ENCODE measurements around the gene TRPV2. TPM values are rescaled to one million over a fixed set of nuclear protein-coding genes. Genes with fewer than 3 reads are reported as not detected.
A peak's percentile ranks its signal among the peaks of the same experiment; 100 is the strongest.

The TRPV2 gene
- total RNA-seq, 4 donors from 2014 or later = 3.2 to 12.5 (median 6.5) TPM

DNA sequence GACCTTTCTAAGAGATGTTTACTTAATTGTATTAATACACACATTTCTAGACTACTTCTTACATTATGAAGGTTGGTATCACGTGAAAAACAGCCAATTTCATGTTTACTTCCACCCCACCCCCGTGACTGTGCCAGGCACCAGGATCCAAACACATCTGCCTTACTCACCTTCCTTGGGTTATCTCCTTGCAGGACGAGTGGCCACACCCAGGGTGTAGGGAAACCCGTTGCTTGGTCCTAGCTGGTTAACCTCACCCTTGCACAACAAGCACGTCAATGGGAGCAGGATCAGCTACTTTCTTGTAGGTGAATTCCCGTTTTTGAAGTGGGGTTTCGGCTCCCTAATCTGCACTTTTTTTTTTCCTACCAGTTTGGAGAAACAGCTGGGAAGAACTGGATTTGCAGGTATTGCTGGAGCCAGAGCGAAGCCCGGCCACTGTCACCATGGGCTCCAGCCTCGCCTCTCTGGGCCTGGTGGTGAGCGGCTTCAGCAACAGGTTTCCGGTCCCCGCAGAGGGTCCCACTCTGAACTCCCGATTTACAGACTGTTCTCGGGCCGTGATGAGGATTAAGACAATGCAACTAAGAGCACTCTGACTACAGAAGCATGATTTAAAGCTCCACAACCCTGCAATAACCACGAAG is 36.6 kb upstream of the TRPV2 start:
- intact Hi-C loops (cut with DNase I) = no loop called here
- peak overlapping the region in 1 of 3 donors; percentile 100 for H3K27ac ChIP-seq
- H3K4me1 ChIP-seq = peaks cover 14 to 19% of the 10 kb centered on the region in 2 donors
- no peak for DNase-seq
- 74 to 83% methylated on average over 17 of the region's 17 CpGs for WGBS, 2 donors
- H3K9me3 ChIP-seq = no peaks in the 10 kb centered on the region
- no peak for TF ChIP-seq POLR2A (IDR thresholded peaks at IDR 0.05)
- H3K27me3 ChIP-seq = no peaks in the 10 kb centered on the region
- H3K4me3 ChIP-seq (replicated peaks in 1 of 3) = no peak overlapping the region
- peaks cover 7 to 17% of the 10 kb centered on the region in 2 donors for H3K36me3 ChIP-seq

DNA sequence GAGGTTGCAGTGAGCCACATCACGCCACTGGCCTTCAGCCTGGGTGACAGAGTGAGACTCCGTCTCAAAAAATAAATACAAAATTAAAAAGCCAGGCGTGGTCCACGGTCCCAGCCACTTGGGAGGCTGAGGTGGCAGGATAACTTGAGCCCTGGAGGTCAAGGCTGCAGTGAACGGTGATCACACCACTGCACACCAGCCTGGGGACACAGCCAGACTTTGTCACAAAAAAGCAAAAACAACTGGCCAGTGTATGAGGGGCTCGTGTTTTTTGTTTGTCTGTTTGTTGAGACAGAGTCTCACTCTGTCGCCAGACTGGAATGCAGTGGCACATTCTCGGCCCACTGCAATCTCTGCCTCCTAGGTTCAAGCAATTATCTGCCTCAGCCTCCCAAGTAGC is 35.7 kb upstream of the TRPV2 start:
- Histone ChIP-seq H3K4me1 (peaks cover 19% of the 10 kb centered on the region in 2 donors), H3K36me3 (peaks cover 7 to 17% of the 10 kb centered on the region in 2 donors), H3K27ac (peak overlapping the region in 2 of 3 donors; percentile 96 to 100), H3K4me3 (replicated peaks in 1 of 3) (no peak overlapping the region), H3K9me3 (no peaks in the 10 kb centered on the region), H3K27me3 (no peaks in the 10 kb centered on the region)
- DNase-seq = no peak
- no peak for TF ChIP-seq POLR2A (IDR thresholded peaks at IDR 0.05)
- TF ChIP-seq, protein P1, sequence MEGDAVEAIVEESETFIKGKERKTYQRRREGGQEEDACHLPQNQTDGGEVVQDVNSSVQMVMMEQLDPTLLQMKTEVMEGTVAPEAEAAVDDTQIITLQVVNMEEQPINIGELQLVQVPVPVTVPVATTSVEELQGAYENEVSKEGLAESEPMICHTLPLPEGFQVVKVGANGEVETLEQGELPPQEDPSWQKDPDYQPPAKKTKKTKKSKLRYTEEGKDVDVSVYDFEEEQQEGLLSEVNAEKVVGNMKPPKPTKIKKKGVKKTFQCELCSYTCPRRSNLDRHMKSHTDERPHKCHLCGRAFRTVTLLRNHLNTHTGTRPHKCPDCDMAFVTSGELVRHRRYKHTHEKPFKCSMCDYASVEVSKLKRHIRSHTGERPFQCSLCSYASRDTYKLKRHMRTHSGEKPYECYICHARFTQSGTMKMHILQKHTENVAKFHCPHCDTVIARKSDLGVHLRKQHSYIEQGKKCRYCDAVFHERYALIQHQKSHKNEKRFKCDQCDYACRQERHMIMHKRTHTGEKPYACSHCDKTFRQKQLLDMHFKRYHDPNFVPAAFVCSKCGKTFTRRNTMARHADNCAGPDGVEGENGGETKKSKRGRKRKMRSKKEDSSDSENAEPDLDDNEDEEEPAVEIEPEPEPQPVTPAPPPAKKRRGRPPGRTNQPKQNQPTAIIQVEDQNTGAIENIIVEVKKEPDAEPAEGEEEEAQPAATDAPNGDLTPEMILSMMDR (IDR thresholded peaks at IDR 0.05) = no peak
- intact Hi-C loops (cut with DNase I) = no loop called here
- 87 to 89% methylated on average over 8 of the region's 8 CpGs for WGBS, 2 donors

- TF ChIP-seq, protein P1 (IDR thresholded peaks at IDR 0.05) = peak in 1 of 6 experiments; percentile 16
- peak; percentile 97 to 99 for TF ChIP-seq POLR2A (IDR thresholded peaks at IDR 0.05)
- peak within 1 kb of the TSS; percentile 30 to 78 (median 48) for H3K4me3 ChIP-seq (replicated peaks in 1 of 3)
- H3K36me3 ChIP-seq = peaks cover 7 to 17% of the 10 kb centered on the region in 2 donors
- H3K27ac ChIP-seq = peak within 1 kb of the TSS; percentile 96 to 100 (median 98)
- peaks cover 19% of the 10 kb centered on the region in 2 donors for H3K4me1 ChIP-seq
- 0 to 1% methylated on average over 52 to 60 of the region's 67 CpGs for WGBS, 2 donors
- DNase-seq = peak; percentile 98
- H3K9me3 ChIP-seq = no peaks in the 10 kb centered on the region
- no peaks in the 10 kb centered on the region for H3K27me3 ChIP-seq
- intact Hi-C loops (cut with DNase I) = no loop called here
Measured at GRCh38 chr17:16380640-16381495, 34.5 kb upstream of the TRPV2 start, which contains the start of gene UBB. Gene UBB (plus strand): TSS chr17:16381091. CDS start chr17:16381908, 817 bp downstream.

DNA sequence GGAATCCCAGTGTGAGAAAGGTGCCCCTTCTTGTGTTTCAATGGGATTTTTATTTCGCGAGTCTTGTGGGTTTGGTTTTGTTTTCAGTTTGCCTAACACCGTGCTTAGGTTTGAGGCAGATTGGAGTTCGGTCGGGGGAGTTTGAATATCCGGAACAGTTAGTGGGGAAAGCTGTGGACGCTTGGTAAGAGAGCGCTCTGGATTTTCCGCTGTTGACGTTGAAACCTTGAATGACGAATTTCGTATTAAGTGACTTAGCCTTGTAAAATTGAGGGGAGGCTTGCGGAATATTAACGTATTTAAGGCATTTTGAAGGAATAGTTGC is 33.9 kb upstream of the TRPV2 start:
- peaks cover 19% of the 10 kb centered on the region in 2 donors for H3K4me1 ChIP-seq
- TF ChIP-seq, protein P1 (IDR thresholded peaks at IDR 0.05) = no peak
- TF ChIP-seq POLR2A (IDR thresholded peaks at IDR 0.05) = no peak

DNA sequence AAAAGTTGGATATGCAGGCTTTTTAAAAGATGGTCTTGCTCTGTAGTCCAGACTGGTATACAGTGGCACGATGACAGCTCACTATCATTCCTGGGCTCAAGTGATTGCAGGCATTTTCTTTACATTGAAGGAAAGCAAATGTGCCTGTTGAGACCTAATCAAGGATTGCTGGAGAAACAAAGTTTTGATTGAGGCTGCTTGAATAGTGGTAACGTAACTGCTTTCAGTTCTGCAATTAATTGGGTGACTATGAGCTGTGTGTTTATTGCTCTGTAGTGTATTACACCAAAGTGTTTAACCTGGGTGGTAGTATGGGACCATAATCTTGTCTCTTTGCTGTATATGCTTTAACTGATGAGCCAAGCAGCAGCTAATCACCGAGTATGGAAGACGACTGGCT is 32.2 kb upstream of the TRPV2 start:
- intact Hi-C loops (cut with DNase I) = no loop called here
- Histone ChIP-seq H3K36me3 (peaks cover 7 to 17% of the 10 kb centered on the region in 2 donors), H3K9me3 (no peaks in the 10 kb centered on the region), H3K4me1 (peaks cover 19% of the 10 kb centered on the region in 2 donors), H3K27ac (no peak overlapping the region), H3K27me3 (no peaks in the 10 kb centered on the region), H3K4me3 (replicated peaks in 1 of 3) (no peak overlapping the region)
- TF ChIP-seq, protein P1 (IDR thresholded peaks at IDR 0.05) = no peak
- no peak for TF ChIP-seq POLR2A (IDR thresholded peaks at IDR 0.05)
- WGBS, 2 donors = 68 to 69% methylated on average over 4 of the region's 4 CpGs
- DNase-seq = no peak

More for the DNA sequence above, 33.9 kb upstream of the TRPV2 start:
- Histone ChIP-seq H3K9me3 (no peaks in the 10 kb centered on the region), H3K36me3 (peaks cover 7 to 17% of the 10 kb centered on the region in 2 donors), H3K27me3 (no peaks in the 10 kb centered on the region), H3K27ac (peak overlapping the region; percentile 96 to 100 (median 98)), H3K4me3 (replicated peaks in 1 of 3) (peak overlapping the region; percentile 30 to 78 (median 48))
- WGBS, 2 donors = 1 to 2% methylated on average over 14 of the region's 14 CpGs
- intact Hi-C loops (cut with DNase I) = no loop called here
- DNase-seq = no peak
